ENCODE results near the gene AQP6. TPM values are rescaled to one million over a fixed set of nuclear protein-coding genes. Genes with fewer than 3 reads are reported as not detected.

AQP6 gene
- total RNA-seq, 1 donor from 2014 or later: 0.35 TPM

DNA sequence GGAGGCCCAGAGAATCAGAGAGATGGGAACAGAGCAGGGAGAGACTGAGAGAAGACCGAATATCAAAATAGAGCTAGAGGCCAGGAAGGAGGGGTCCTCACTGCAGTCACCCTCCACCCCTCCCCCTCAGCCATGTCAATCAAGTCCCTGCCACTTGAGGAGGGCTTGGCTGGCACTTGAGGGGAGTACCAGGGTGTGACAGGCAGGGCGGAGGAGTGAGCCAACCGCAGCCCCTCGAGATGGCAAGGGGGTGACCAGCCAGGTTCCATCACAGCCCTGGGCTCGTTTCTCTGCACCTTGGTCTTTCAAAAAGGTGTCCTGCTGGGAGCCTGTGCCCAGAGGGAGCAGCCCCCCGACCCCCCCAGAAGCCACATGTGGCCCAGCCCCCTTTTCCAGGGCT is 6.9 kb upstream of the AQP6 start:
- ATAC-seq (no peak), DNase-seq (peak; percentile 64)
- no peak overlapping the region for H3K27ac ChIP-seq
- H3K27me3 ChIP-seq: peaks cover 5% of the 10 kb centered on the region
- no peak overlapping the region for H3K4me3 ChIP-seq
- TF ChIP-seq, protein P1, sequence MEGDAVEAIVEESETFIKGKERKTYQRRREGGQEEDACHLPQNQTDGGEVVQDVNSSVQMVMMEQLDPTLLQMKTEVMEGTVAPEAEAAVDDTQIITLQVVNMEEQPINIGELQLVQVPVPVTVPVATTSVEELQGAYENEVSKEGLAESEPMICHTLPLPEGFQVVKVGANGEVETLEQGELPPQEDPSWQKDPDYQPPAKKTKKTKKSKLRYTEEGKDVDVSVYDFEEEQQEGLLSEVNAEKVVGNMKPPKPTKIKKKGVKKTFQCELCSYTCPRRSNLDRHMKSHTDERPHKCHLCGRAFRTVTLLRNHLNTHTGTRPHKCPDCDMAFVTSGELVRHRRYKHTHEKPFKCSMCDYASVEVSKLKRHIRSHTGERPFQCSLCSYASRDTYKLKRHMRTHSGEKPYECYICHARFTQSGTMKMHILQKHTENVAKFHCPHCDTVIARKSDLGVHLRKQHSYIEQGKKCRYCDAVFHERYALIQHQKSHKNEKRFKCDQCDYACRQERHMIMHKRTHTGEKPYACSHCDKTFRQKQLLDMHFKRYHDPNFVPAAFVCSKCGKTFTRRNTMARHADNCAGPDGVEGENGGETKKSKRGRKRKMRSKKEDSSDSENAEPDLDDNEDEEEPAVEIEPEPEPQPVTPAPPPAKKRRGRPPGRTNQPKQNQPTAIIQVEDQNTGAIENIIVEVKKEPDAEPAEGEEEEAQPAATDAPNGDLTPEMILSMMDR (IDR thresholded peaks at IDR 0.05): no peak
- no peaks in the 10 kb centered on the region for H3K36me3 ChIP-seq
- intact Hi-C loops (cut with DNase I): loop anchor here (5.0 kb wide), 2 partner anchors 91 to 106 kb away; partner anchors contain the start of gene ASIC1
- H3K4me1 ChIP-seq: peaks cover 11% of the 10 kb centered on the region
- H3K9me3 ChIP-seq: no peaks in the 10 kb centered on the region

DNA sequence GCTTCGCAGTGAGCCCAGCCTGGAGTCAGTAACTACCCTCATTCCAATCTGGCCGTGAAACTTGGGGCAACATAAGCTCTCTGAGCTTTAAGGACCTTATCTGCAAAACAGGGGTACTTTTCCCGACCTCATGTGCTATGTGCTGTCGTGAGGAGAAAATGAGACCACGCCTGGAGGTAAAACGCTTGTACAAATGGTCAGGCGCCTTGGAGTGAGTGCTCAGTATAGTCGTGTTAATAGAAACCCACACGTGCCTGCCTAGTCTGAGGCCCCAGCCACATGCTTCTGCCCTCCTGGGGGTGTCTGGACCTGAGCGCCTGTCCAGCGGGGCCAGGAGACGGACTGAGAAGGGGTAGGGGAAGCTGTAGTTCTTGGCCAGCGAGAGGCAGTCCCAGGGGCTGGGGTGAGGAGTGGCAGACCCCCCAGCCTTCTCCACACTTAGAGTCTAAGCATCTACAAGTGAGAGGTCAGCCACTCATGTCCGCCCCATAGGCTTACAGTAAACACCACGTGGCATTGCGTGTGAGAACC is 6.2 kb upstream of the AQP6 start:
- TF ChIP-seq, protein P1 (IDR thresholded peaks at IDR 0.05): no peak
- intact Hi-C loops (cut with DNase I): loop anchor here (5.0 kb wide), 2 partner anchors 91 to 106 kb away; partner anchors contain the start of gene ASIC1
- H3K27me3 ChIP-seq: no peaks in the 10 kb centered on the region
- peaks cover 8% of the 10 kb centered on the region for H3K4me1 ChIP-seq
- ATAC-seq (no peak), DNase-seq (no peak)
- no peak overlapping the region for H3K27ac ChIP-seq
- no peaks in the 10 kb centered on the region for H3K36me3 ChIP-seq
- H3K4me3 ChIP-seq: no peak overlapping the region
- no peaks in the 10 kb centered on the region for H3K9me3 ChIP-seq

DNA sequence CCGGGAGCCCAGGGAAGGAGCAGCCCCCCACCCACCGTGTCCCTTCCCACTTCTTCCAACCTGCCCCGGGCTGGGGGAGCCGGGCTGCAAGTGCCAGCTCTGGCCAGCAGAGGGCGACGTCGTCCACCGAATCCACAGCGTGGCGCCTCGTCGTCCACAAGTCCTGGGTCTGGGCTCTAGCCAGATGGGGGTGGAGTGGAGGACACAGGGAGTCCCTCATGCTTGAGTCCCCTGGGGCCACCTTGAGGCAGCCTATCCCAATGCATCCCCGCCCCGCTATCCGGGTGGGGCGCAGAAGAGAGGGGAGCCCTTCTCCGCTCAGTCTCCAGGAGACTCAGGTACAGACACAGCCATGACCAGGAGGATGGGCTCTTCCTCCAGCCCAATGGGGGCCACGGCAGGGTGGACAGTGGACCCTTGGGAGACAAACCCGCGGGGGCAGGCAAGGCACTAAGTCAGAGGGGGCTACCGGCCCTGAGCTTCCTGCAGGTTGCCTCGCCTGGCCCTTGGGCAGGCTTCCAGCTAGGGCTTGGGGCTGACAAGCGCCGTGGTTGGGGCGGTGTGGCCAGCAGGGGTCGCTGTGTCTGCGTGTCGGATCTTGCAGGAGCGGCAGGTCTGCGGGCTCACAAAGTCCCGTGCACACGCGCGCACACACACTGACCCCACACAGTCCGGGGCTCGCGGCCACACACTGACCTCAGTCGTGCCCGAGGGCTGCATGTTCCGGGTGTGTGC is 5.5 kb upstream of the AQP6 start:
- Histone ChIP-seq H3K4me3 (peak overlapping the region; percentile 34), H3K27ac (no peak overlapping the region), H3K4me1 (peaks cover 8% of the 10 kb centered on the region), H3K27me3 (no peaks in the 10 kb centered on the region), H3K9me3 (no peaks in the 10 kb centered on the region), H3K36me3 (no peaks in the 10 kb centered on the region)
- intact Hi-C loops (cut with DNase I): loop anchor here (5.0 kb wide), 2 partner anchors 90 to 105 kb away; partner anchors contain the start of gene ASIC1
- ATAC-seq (peak; percentile 89), DNase-seq (peak; percentile 96)
- TF ChIP-seq, protein P1 (IDR thresholded peaks at IDR 0.05): peak; percentile 75

GRCh38 chr12:49967777-49968250 is 4.9 kb upstream of the AQP6 start:
- peak overlapping the region; percentile 34 for H3K4me3 ChIP-seq
- peaks cover 8% of the 10 kb centered on the region for H3K4me1 ChIP-seq
- TF ChIP-seq, protein P1 (IDR thresholded peaks at IDR 0.05): no peak
- no peaks in the 10 kb centered on the region for H3K27me3 ChIP-seq
- H3K9me3 ChIP-seq: no peaks in the 10 kb centered on the region
- H3K36me3 ChIP-seq: no peaks in the 10 kb centered on the region
- DNase-seq (no peak), ATAC-seq (no peak)
- no peak overlapping the region for H3K27ac ChIP-seq
- intact Hi-C loops (cut with DNase I): loop anchor here (5.0 kb wide), 2 partner anchors 89 to 104 kb away; partner anchors contain the start of gene ASIC1

DNA sequence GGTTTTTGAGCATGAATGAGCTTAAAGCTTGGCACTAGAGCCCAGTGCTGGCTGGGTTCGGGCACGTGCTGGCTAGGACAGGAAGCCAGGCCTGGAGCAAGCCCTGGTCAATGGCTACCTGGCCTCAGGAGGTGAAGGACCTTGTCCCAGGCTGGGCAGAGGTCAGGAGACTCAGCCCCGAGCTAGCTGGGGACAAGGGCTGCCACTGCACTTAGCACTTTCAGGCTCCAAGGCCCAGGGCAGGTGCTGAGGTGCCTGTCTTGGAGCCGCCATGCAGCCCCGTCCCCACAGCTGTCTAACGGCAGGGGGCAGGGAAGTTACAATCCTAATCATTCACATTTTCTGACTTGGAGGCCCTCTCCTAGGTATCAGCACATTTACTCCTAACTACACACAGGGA is 4.3 kb upstream of the AQP6 start:
- Histone ChIP-seq H3K4me3 (no peak overlapping the region), H3K4me1 (peaks cover 8% of the 10 kb centered on the region), H3K27me3 (no peaks in the 10 kb centered on the region), H3K27ac (no peak overlapping the region), H3K36me3 (no peaks in the 10 kb centered on the region), H3K9me3 (no peaks in the 10 kb centered on the region)
- intact Hi-C loops (cut with DNase I): loop anchor here (5.0 kb wide), 2 partner anchors 89 to 104 kb away; partner anchors contain the start of gene ASIC1
- ATAC-seq (no peak), DNase-seq (no peak)
- TF ChIP-seq, protein P1 (IDR thresholded peaks at IDR 0.05): no peak

All from upper lobe of right lung (tissue), 1 donor.